ENCODE measurements around the gene KAZN.

DNA sequence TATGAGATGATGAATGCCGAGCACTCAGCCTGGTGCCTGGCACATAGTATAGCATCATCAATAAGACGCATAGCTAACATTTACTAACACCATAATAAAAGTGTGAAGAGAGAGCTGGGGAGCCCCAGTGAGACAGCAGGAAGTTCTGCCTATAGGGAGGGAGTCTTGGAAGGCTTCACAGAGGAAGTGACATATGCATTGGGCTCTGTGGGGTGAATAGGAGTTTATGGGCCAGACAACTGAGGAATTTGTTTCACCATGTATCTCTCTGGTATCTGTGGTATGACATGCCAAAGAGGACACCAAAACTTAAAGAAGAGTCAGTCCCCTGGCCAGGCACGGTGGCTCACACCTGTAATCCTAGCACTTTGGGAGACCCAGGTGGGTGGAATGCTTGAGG is 436.8 kb downstream of the KAZN start:
- TF ChIP-seq SUZ12 (IDR thresholded peaks at IDR 0.05) (no peak), PKNOX1 (IDR thresholded peaks at IDR 0.05) (no peak)

Data from HEK293T (cell line).